Natural killer cell treated with Interleukin-12 subunit alpha and Interleukin-12 subunit beta and Interleukin-15 and Interleukin-18, amount 100 ng/mL, for 72 hours (primary cell): ENCODE measurements around the gene ASXL2. TPM values are rescaled to one million over a fixed set of nuclear protein-coding genes. Genes with fewer than 3 reads are reported as not detected.
"Not testable (repeated sequence)": the region's sequence is repeated elsewhere in the genome, so short reads cannot be mapped to it uniquely, and the experiment has no call there.

ENCODE experiments used
- ATAC-seq, 2 donors: fragments of 150-1000 bp; cut with Tn5 transposase in 1 of 2; sonication (Bioruptor Pico), chemical (Tn5 transposase) in 1 of 2; 2 replicates each; pipeline ENCODE4 v1.10.0; 2021
- DNase-seq: peaks from one replicate; pipeline ENCODE4 v3.0.0; 2022; ENCODE audit warnings: low spot score
- H3K27ac Mint-ChIP-seq, 2 donors: 1 replicate in 1 of 2; 2 replicates in 1 of 2; pipeline ENCODE4 v1.8.0; 2022; ENCODE audit warnings: mixed read lengths in 2 of 2, mild to moderate bottlenecking in 1 of 2, moderate library complexity in 1 of 2
- H3K27me3 Mint-ChIP-seq, 2 donors: 1 replicate in 1 of 2; 2 replicates in 1 of 2; pipeline ENCODE4 v1.8.0; 2022; ENCODE audit warnings: mixed read lengths in 2 of 2
- H3K36me3 Mint-ChIP-seq: one replicate; pipeline ENCODE4 v1.8.0; 2022; ENCODE audit warnings: mixed read lengths
- H3K4me1 Mint-ChIP-seq, 2 donors: 1 replicate in 1 of 2; 2 replicates in 1 of 2; pipeline ENCODE4 v1.8.0; 2022; ENCODE audit warnings: low read depth in 2 of 2, mixed read lengths in 2 of 2, mild to moderate bottlenecking in 1 of 2
- H3K4me3 Mint-ChIP-seq: one replicate; pipeline ENCODE4 v1.8.0; 2022; ENCODE audit warnings: mixed read lengths
- H3K9me3 Mint-ChIP-seq: 2 replicates; pipeline ENCODE4 v1.8.0; 2022; ENCODE audit warnings: mixed read lengths
- total RNA-seq, 2 donors: library from RNA; stranded (reverse); gene quantifications; one replicate each; pipeline ENCODE4 v1.2.3, GENCODE V29; 2022

ASXL2 gene
- total RNA-seq, 2 donors from 2014 or later, result 37.2 to 38.8 TPM

DNA sequence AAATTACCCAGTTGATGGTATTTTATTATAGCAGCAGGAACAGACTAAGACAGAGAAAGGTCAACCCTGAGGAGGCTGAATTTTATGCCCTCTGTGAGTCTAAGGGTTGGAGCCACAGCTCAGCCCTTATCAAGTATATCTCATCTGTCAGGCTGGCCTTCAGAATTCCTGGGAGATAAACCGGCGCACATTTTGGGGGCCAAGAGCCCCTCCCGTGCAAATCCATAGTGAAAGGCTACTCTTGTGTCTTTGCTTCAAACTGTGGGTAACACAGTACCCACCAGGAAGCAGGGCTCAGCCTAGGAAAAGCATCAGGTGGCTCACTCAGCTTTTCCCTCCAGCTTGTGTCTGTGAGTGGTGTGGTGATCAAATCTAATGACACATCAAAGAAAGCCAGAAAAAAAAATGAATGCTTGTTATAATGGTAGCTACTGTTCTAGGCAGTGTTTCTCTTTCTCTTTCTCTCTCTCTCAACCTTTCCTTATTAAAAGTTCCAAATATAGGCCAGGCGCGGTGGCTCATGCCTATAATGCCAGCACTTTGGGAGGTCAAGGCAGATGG lies 25.0 kb upstream of the ASXL2 start:
- DNase-seq, result no peak
- H3K27ac Mint-ChIP-seq, result no peak overlapping the region
- H3K9me3 Mint-ChIP-seq, result no peaks in the 10 kb centered on the region
- no peaks in the 10 kb centered on the region for H3K36me3 Mint-ChIP-seq
- H3K4me1 Mint-ChIP-seq, result no peaks in the 10 kb centered on the region
- no peak for ATAC-seq
- no peak overlapping the region for H3K4me3 Mint-ChIP-seq
- H3K27me3 Mint-ChIP-seq, result peaks cover 0 to 3% of the 10 kb centered on the region in 2 donors

DNA sequence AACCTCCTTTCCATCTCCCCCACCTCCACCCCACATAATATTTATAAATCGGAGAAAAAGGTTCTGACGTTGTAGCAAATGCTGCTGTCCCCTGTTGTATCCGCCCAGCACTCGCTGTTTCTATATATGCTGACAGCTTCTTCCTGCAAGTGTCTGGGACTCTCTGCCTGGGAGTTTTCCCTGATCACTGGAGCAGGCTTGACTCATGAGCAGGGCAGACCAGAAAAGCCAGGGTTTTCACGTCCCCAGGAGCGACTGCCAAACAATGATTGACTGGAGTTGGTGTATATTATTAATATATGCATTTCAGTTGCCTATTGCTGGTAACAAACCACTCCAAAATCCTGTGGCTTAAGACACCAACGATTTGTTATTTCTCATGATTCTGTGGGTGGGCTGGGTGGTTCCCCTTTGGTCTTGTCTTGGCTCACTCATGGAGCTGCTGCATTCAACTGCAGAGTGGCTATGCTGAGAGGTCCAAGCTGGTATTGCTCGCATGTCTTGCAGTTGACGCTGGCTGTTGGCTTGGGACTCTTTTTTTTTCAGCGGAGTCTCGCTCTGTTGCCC lies 21.2 kb upstream of the ASXL2 start:
- no peaks in the 10 kb centered on the region for H3K36me3 Mint-ChIP-seq
- H3K4me1 Mint-ChIP-seq, result no peaks in the 10 kb centered on the region
- ATAC-seq, result no peak
- H3K9me3 Mint-ChIP-seq, result no peaks in the 10 kb centered on the region
- no peak for DNase-seq
- H3K4me3 Mint-ChIP-seq, result no peak overlapping the region
- H3K27me3 Mint-ChIP-seq, result peaks cover 6 to 9% of the 10 kb centered on the region in 2 donors
- H3K27ac Mint-ChIP-seq, result no peak overlapping the region

DNA sequence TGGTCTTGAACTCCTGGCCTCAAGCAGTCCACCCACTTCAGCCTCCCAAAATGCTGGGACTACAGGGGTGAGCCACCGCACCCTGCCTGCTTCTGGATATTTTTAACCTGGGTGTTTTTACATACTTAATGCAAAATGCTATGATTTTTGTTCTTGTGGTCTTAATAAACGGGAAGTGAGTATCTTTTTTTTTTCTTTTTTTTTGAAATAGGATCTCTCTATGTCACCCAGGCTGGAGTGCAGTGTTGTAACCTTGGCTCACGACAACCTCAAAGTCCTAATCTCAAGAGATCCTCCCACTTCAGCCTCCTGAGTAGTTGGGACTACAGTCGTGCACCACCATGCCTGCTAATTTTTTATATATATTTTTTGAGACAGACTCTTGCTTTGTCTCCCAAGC lies 19.2 kb upstream of the ASXL2 start:
- no peaks in the 10 kb centered on the region for H3K36me3 Mint-ChIP-seq
- no peak for ATAC-seq
- no peaks in the 10 kb centered on the region for H3K9me3 Mint-ChIP-seq
- H3K4me1 Mint-ChIP-seq, result no peaks in the 10 kb centered on the region
- no peak for DNase-seq
- no peak overlapping the region for H3K27ac Mint-ChIP-seq
- H3K4me3 Mint-ChIP-seq, result no peak overlapping the region
- H3K27me3 Mint-ChIP-seq, result peaks cover 6 to 9% of the 10 kb centered on the region in 2 donors

DNA sequence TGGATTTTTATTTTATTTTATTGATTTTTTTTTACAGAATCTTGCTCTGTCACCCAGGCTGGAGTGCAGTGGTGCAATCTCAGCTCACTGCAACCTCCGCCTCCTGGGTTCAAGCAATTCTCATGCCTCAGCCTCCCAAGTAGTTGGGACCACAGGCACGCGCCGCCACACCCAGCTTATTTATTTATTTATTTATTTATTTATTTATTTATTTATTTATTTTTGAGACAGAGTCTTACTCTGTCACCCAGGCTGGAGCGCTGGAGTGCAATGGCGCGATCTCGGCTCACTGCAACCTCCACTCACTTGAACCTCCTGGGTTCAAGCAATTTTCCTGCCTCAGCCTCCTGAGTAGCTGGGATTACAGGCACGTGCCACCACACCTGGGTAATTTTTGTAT lies 18.0 kb upstream of the ASXL2 start:
- H3K4me1 Mint-ChIP-seq, H3K9me3 Mint-ChIP-seq, H3K4me3 Mint-ChIP-seq, H3K36me3 Mint-ChIP-seq, DNase-seq, H3K27me3 Mint-ChIP-seq, H3K27ac Mint-ChIP-seq, ATAC-seq: not testable (repeated sequence)

DNA sequence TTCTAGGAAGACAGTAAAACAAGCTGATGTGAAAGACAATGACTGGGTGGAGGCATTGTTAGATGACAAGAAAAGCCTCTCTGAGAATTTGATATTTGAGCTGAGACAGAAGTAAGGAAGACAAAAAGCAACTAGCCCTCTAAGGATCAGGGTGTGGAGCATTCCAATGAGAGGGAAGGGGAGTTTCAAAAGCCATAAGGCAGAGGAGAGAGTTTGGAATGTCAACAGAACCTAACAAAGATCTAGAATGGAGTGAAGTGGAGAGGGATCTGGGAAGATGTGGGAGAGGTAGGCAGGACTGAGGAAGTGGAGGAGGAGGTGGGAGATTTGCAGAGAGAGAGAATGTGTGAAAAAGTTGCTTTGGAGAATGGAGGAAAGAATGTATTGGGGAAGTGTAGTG lies 17.3 kb upstream of the ASXL2 start:
- ATAC-seq (no peak), DNase-seq (no peak)
- no peaks in the 10 kb centered on the region for H3K9me3 Mint-ChIP-seq
- H3K27ac Mint-ChIP-seq, result no peak overlapping the region
- no peaks in the 10 kb centered on the region for H3K36me3 Mint-ChIP-seq
- H3K4me3 Mint-ChIP-seq, result no peak overlapping the region
- no peaks in the 10 kb centered on the region for H3K4me1 Mint-ChIP-seq
- peaks cover 6 to 9% of the 10 kb centered on the region in 2 donors for H3K27me3 Mint-ChIP-seq

DNA sequence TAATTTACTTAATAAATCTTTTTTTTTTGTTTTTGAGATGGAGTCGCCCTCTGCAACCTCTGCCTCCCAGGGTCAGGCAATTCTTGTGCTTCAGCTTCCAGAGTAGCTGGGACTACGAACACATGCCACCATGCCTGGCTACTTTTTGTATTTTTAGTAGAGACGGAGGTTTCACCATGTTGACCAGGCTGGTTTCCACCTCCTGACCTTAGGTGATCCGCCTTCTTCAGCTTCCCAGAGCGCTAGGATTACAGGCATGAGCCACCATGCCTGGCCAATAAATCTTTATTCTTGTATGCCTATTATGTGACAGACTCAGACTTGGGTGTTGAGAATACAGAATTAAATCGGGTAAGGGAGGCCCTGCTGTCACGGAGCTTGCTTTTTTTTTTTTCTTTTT lies 16.7 kb upstream of the ASXL2 start:
- Mint-ChIP-seq H3K36me3 (no peaks in the 10 kb centered on the region), H3K9me3 (no peaks in the 10 kb centered on the region), H3K4me3 (no peak overlapping the region), H3K4me1 (no peaks in the 10 kb centered on the region), H3K27me3 (peaks cover 6 to 9% of the 10 kb centered on the region in 2 donors), H3K27ac (no peak overlapping the region)
- no peak for DNase-seq
- ATAC-seq, result no peak

DNA sequence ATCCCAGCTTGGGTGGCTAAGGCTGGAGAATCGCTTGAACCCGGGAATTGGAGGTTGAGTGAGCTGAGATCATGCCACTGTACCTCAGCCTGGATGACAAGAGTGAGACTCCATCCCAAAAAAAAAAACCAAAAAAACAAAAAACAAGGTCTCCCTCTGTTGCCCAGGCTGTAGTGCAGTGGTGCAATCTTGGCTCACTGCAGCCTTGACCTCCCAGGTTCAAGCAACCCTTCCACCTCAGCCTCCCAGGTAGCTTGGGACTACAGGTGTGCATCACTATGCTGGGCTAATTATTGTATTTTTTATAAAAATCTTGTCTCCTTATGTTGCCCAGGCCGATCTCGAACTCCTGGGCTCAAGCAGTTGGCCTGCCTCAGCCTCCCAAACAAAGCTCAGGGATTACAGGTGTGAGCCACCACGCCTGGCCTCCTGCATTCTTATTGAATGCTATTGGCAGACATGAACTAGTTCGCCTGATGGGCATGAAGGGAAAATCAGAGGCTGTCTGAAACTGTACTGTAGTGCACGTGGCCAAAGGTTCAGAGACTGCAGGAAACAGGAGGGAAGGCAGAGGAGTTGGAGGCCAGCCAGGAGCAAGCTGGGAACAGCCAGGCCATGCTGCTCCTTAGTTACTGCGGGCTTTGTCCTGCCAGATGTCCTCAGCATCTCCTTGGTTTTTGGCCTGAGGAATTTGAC lies 16.0 kb upstream of the ASXL2 start:
- Mint-ChIP-seq H3K4me1 (no peaks in the 10 kb centered on the region), H3K4me3 (no peak overlapping the region)

DNA sequence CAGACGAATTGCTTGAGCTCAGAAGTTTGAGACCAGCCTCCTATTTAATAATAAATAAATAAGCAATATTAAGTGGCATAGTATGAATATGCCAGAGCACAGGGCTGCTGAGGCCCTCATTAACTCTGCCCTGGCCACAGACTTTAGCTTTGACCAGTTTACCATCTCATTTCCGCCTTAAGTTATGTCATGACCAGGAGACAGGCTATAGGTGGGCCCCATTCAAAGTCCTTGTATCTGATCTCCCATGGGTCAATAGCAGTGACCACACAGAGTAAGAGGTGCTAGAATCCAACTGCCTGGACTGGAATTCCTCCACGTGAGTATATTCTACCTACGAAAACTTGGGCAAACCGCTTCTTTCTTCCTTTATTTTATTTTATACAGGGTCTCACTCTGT lies 13.4 kb upstream of the ASXL2 start:
- Mint-ChIP-seq H3K4me1 (no peaks in the 10 kb centered on the region), H3K9me3 (no peaks in the 10 kb centered on the region), H3K4me3 (no peak overlapping the region), H3K27me3 (peaks cover 6 to 9% of the 10 kb centered on the region in 2 donors), H3K27ac (no peak overlapping the region), H3K36me3 (no peaks in the 10 kb centered on the region)
- ATAC-seq (no peak), DNase-seq (no peak)

More for the DNA sequence above, 16.0 kb upstream of the ASXL2 start:
- Mint-ChIP-seq H3K36me3 (no peaks in the 10 kb centered on the region), H3K27me3 (peaks cover 6 to 9% of the 10 kb centered on the region in 2 donors), H3K9me3 (no peaks in the 10 kb centered on the region), H3K27ac (no peak overlapping the region)
- ATAC-seq, result no peak
- no peak for DNase-seq

DNA sequence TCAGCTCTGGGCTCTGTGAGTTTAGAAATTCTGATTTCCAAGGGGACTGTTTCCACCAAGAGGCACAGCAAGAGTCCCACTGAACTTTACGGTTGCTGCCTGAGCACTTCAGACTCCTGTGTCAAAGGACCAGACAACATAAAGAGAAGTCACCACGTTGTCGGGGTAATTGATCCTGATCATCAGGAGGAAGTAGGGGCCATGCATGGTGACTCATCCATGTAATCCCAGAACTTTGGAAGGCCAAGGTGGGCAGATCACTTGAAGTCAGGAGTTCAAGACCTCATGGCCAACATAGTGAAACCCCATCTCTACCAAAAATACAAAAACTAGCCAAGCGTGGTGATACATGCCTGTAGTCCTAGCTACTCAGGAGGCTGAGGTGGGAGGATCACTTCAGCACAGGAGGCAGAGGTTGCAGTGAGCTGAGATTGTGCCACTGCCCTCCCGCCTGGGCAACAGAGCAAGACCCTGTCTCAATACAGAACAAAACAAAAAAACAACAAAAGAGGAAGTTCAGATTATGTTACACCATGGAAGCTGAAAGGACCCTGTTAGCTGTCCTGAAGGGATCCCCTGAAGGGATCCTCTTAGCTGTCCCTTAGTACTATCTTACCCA lies 9.4 kb upstream of the ASXL2 start:
- Mint-ChIP-seq H3K9me3 (no peaks in the 10 kb centered on the region), H3K27me3 (peaks cover 5 to 7% of the 10 kb centered on the region in 2 donors), H3K4me3 (no peak overlapping the region), H3K4me1 (no peaks in the 10 kb centered on the region), H3K36me3 (no peaks in the 10 kb centered on the region), H3K27ac (no peak overlapping the region)
- DNase-seq (no peak), ATAC-seq (no peak)

DNA sequence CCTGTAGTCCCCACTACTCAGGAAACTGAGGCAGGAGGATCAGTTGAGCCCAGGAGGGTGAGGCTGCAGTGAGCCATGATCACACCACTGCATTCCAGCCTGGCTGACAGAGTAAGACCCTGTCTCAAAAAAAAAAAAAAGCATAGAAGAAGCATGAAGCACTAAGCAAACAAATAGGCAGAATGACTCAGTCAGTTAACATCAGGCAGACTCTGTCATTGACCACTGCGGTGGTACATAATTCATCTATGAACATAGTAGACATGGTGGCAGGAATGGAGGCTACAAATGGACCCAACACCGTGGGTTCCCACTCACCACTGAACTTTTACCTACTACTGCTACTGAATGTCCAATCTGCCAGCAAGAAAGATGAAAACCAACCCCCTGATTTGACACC lies 7.6 kb upstream of the ASXL2 start:
- no peak for DNase-seq
- H3K36me3 Mint-ChIP-seq, result no peaks in the 10 kb centered on the region
- ATAC-seq, result no peak
- H3K9me3 Mint-ChIP-seq, result no peaks in the 10 kb centered on the region
- H3K27me3 Mint-ChIP-seq, result peaks cover 7% of the 10 kb centered on the region in 2 donors
- H3K4me3 Mint-ChIP-seq, result no peak overlapping the region
- no peak overlapping the region for H3K27ac Mint-ChIP-seq
- H3K4me1 Mint-ChIP-seq, result peaks cover 2 to 3% of the 10 kb centered on the region in 2 donors

DNA sequence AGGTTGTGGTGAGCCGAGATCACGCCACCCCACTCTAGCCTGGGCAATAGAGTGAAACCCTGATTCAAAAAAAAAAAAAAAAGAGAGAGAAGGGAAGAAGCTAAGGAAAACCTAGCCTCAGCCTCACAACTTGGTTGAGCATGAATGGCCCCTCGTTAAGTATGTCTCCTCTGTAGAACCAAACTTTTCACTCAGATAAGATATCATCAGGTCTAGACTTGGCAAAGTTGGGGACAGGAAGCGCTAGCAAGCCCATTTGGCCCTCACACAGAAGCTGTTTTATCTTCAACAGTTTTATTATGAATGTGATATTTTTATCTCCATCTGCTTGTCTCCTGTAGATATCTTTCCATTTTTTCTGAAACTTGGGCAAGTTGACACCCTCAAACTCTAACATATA lies 3.5 kb upstream of the ASXL2 start:
- no peaks in the 10 kb centered on the region for H3K9me3 Mint-ChIP-seq
- H3K4me3 Mint-ChIP-seq, result no peak overlapping the region
- no peak for ATAC-seq
- peaks cover 7 to 10% of the 10 kb centered on the region in 2 donors for H3K27me3 Mint-ChIP-seq
- H3K36me3 Mint-ChIP-seq, result peaks cover 4% of the 10 kb centered on the region
- H3K4me1 Mint-ChIP-seq, result peaks cover 22 to 32% of the 10 kb centered on the region in 2 donors
- no peak overlapping the region for H3K27ac Mint-ChIP-seq
- no peak for DNase-seq

DNA sequence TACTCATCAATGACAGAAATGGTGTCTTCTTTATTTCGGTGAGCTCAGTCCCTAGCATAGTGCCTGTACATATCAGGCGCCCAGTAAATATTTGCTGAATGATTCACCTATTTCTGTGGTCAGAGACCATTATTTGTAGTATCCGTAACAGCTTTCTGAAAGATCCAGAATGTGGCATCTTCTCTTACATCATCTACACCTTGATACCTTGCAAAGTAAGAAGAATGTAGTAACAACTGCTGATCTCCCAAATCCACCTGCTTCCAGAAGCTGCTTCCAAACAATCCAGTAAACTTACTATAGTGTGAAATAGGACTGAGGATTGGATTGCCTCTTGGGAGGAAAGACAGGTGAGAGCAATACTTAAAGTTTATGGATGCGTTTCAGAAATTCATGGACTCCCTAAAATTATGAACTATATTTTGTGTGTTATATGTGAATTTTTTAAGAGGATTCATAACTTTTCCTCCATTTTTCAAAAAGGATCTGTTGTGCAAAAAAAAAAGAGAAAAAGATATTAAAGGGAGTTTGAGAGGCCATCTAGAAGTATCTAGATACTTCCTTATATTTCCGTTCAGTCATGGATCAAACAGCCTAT lies 945 bp upstream of the ASXL2 start:
- peak overlapping the region; percentile 85 to 89 for H3K27ac Mint-ChIP-seq
- peaks cover 0 to 7% of the 10 kb centered on the region in 2 donors for H3K27me3 Mint-ChIP-seq
- H3K9me3 Mint-ChIP-seq, result no peaks in the 10 kb centered on the region
- ATAC-seq (no peak), DNase-seq (no peak)
- H3K4me3 Mint-ChIP-seq, result peak overlapping the region; percentile 92
- H3K36me3 Mint-ChIP-seq, result peaks cover 4% of the 10 kb centered on the region
- peaks cover 27 to 39% of the 10 kb centered on the region in 2 donors for H3K4me1 Mint-ChIP-seq

DNA sequence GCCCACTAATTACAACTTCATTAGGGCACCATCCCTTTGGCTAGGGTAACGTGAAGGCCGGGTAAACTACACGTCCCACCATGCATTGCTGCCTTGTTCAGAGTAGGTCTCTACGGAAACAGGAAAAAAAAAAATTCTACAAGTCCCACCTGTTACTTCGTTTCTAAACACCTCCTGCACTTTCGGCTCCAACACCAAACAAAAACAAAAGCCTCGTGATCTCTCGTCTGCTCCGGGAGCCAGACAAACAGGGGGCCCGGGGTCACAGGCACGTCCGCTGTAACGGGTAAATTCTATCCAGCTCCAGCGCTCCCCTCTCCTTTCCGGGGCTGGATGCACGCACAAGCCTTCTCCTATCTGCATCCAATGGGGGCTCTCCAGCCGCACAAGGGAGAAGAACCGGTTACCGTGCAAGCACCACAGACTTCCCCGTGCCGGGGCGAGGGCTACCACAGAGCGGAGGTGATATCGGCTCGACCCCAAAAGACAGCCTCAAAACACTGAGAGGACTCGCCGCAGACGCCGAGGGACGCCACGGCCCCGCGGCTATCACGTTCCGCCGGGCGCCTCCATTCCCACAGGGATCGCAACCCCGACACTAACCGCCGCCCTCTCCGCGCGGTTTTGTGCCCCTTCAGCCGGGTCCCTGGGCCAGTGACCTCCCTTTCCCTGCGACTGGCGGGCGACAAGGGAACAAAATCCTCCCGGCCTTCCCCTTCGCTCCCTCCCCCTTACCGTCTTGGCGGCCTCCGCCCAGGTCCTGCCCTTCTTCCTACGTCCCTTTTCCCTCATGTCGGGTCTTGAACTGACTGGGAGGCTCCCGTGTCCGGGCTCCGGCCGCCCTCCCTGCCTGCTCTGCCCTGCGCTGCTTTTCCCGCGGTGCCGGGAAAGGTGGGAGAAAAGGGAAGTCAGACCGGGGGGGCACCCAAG lies 591 bp downstream of the ASXL2 start:
- ATAC-seq, result peak; percentile 43 to 64
- no peak for DNase-seq
- H3K4me3 Mint-ChIP-seq, result peak overlapping the region; percentile 92
- H3K27me3 Mint-ChIP-seq, result peaks cover 0 to 5% of the 10 kb centered on the region in 2 donors
- H3K27ac Mint-ChIP-seq, result peak overlapping the region; percentile 85 to 89
- no peaks in the 10 kb centered on the region for H3K9me3 Mint-ChIP-seq
- peaks cover 4% of the 10 kb centered on the region for H3K36me3 Mint-ChIP-seq
- peaks cover 30 to 44% of the 10 kb centered on the region in 2 donors for H3K4me1 Mint-ChIP-seq
